T-cell (primary cell): ENCODE measurements around the gene AP1S3. TPM values are rescaled to one million over a fixed set of nuclear protein-coding genes. Genes with fewer than 3 reads are reported as not detected.

Experiments
- ATAC-seq, 4 experiments: fragments of 200-7000 bp in 3 of 4; fragments of 150-1000 bp in 1 of 4; cut with Tn5 transposase; replicated peaks in 1 of 4; 1 replicate in 3 of 4; 2 replicates in 1 of 4; pipeline ENCODE4 v1.10.0; 2021; ENCODE audit warnings: moderate library complexity in 3 of 4, mild to moderate bottlenecking in 2 of 4, moderate number of reproducible peaks in 1 of 4
- CTCF ChIA-PET, 2 donors: fragments of 300-600 bp; sonication (Branson Sonifier 250); formaldehyde crosslinking; loops; one replicate each; lab custom pipeline; 2022; ENCODE audit warnings: antibody characterized with exemption in 2 of 2; lab: Charles Lee
- POLR2A ChIA-PET, 2 donors: fragments of 300-600 bp; sonication (Branson Sonifier 250); formaldehyde crosslinking; loops; one replicate each; lab custom pipeline; 2022; ENCODE audit warnings: antibody characterized with exemption in 2 of 2; lab: Charles Lee
- DNase-seq, 35 experiments: peaks; one replicate each; pipeline versions ENCODE4 v3.0.0 to v3.0.0-alpha.2; 2013 to 2023
- H3K27ac ChIP-seq: one replicate; pipeline ENCODE4 v1.5.1; 2013; ENCODE audit warnings: low read length
- H3K27me3 ChIP-seq, 2 experiments: replicated peaks in 1 of 2; 1 replicate in 1 of 2; 2 replicates in 1 of 2; pipeline versions ENCODE4 v1.6.1 to v1.7.0; 2013; ENCODE audit warnings: low read length in 1 of 2, mixed read lengths in 1 of 2; ENCODE audit not compliant: control insufficient read depth in 2 of 2, insufficient read depth in 2 of 2; ENCODE audit errors: extremely low read depth in 1 of 2
- H3K36me3 ChIP-seq, 2 donors: 1 replicate in 1 of 2; 2 replicates in 1 of 2; pipeline versions ENCODE4 v1.6.1 to v1.7.0; 2013; ENCODE audit warnings: low read length in 1 of 2; ENCODE audit not compliant: control insufficient read depth in 2 of 2, insufficient read depth in 1 of 2; ENCODE audit errors: extremely low read depth in 1 of 2
- H3K4me1 ChIP-seq, 2 experiments: 1 replicate in 1 of 2; 2 replicates in 1 of 2; pipeline versions ENCODE4 v1.6.1 to v1.7.0; 2013; ENCODE audit warnings: low read length in 2 of 2, mixed read lengths in 1 of 2; ENCODE audit not compliant: insufficient read depth in 2 of 2, control insufficient read depth in 1 of 2; ENCODE audit errors: extremely low read depth in 1 of 2
- H3K4me3 ChIP-seq, 2 donors: 1 replicate in 1 of 2; 2 replicates in 1 of 2; pipeline versions ENCODE4 v1.5.1 to v1.7.0; 2013; ENCODE audit warnings: mild to moderate bottlenecking in 2 of 2, low read length in 1 of 2, moderate library complexity in 1 of 2; ENCODE audit not compliant: control insufficient read depth in 1 of 2; ENCODE audit errors: extremely low read depth in 1 of 2
- H3K9me3 ChIP-seq: 2 replicates; pipeline ENCODE4 v1.7.0; 2013
- H3K27ac Mint-ChIP-seq, 2 donors: one replicate each; pipeline ENCODE4 v1.8.0; 2020 to 2021; ENCODE audit warnings: mild to moderate bottlenecking in 2 of 2, mixed read lengths in 2 of 2
- H3K27me3 Mint-ChIP-seq, 2 donors: one replicate each; pipeline ENCODE4 v1.8.0; 2021 to 2022; ENCODE audit warnings: mixed read lengths in 2 of 2
- H3K36me3 Mint-ChIP-seq: one replicate; pipeline ENCODE4 v1.8.0; 2021; ENCODE audit warnings: mixed read lengths
- H3K4me1 Mint-ChIP-seq, 3 donors: one replicate each; pipeline ENCODE4 v1.8.0; 2020 to 2022; ENCODE audit warnings: mixed read lengths in 3 of 3, mild to moderate bottlenecking in 1 of 3
- H3K4me3 Mint-ChIP-seq, 3 donors: one replicate each; pipeline ENCODE4 v1.8.0; 2020 to 2022; ENCODE audit warnings: mild to moderate bottlenecking in 3 of 3, mixed read lengths in 3 of 3, moderate library complexity in 3 of 3
- H3K9me3 Mint-ChIP-seq, 3 donors: one replicate each; pipeline ENCODE4 v1.8.0; 2020 to 2022; ENCODE audit warnings: mixed read lengths in 3 of 3
- WGBS: methylation state at CpG from one replicate; pipeline ENCODE4 v1.1.5; 2013; ENCODE audit warnings: missing lambda C conversion rate; ENCODE audit not compliant: insufficient coverage; 5-methylcytosine and 5-hydroxymethylcytosine counted together
- total RNA-seq, 35 experiments: library from RNA in 6 of 35; stranded (reverse) in 6 of 35; fragments of 120-200 nt in 1 of 35; gene quantifications; one replicate each; pipeline versions ENCODE4 v1.2.1 to v1.2.4 and lab custom pipeline; 2013 to 2026

Gene AP1S3
- total RNA-seq, 5 donors from 2014 or later (not counting 1 experiment from before 2014, with no cell fraction given) = 1.4 to 2.9 (median 1.8) TPM

DNA sequence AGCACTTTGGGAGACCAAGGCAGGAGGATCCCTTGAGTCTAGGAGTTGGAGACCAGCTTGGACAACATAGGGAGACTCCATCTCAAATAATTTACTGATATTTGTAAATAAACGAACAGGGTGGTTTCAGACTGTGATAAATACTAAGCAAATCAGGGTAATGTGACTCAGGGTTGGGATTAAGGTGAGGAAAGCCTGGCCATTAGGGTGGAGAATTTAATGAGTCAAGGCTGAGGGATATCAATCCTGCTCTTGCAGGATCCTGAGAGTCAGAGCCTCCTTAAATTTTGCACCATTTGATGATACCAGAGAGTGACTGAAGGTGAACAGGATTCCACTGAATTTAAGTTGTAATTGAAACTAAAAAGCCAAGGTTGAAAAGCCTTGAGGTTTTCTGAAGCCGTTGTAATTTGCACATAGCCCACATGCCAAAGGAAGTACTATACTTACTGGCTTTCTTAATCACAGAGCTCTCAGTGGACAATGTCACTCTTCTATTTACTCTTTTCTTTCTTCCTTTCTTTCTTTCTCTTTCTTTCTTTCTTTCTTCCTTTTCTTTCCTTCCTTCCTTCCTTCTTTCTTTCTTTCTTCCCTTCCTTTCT lies 28.6 kb upstream of the AP1S3 start:
- ChIA-PET CTCF (no interaction called here), POLR2A (no interaction called here)
- peak overlapping the region; percentile 28 for H3K27ac ChIP-seq
- peaks cover 7% of the 10 kb centered on the region for H3K36me3 Mint-ChIP-seq
- DNase-seq (peak in 1 of 35 experiments; percentile 30), ATAC-seq (peak in 1 of 4 experiments; percentile 42)
- 20% methylated on average over 2 of the region's 2 CpGs for WGBS
- H3K27me3 ChIP-seq = peaks cover 0 to 2% of the 10 kb centered on the region in 2 experiments
- no peaks in the 10 kb centered on the region for H3K9me3 ChIP-seq
- H3K36me3 ChIP-seq = peaks cover 0 to 6% of the 10 kb centered on the region in 2 donors
- H3K27me3 Mint-ChIP-seq = no peaks in the 10 kb centered on the region
- H3K4me3 ChIP-seq = no peak overlapping the region
- peaks cover 21 to 23% of the 10 kb centered on the region in 2 experiments for H3K4me1 ChIP-seq
- H3K4me1 Mint-ChIP-seq = peaks cover 22 to 23% (median 23%) of the 10 kb centered on the region in 3 donors
- H3K27ac Mint-ChIP-seq = peak overlapping the region in 1 of 2 donors; percentile 33
- H3K4me3 Mint-ChIP-seq = peak overlapping the region in 1 of 3 donors; percentile 43
- H3K9me3 Mint-ChIP-seq = no peaks in the 10 kb centered on the region

- Mint-ChIP-seq H3K4me1 (peaks cover 22 to 23% (median 23%) of the 10 kb centered on the region in 3 donors), H3K27me3 (no peaks in the 10 kb centered on the region), H3K36me3 (peaks cover 2% of the 10 kb centered on the region), H3K4me3 (peak overlapping the region in 1 of 3 donors; percentile 43), H3K27ac (peak overlapping the region; percentile 17 to 19), H3K9me3 (no peaks in the 10 kb centered on the region)
- Histone ChIP-seq H3K4me3 (no peak overlapping the region), H3K36me3 (peaks cover 0 to 3% of the 10 kb centered on the region in 2 donors), H3K27ac (peak overlapping the region; percentile 28), H3K27me3 (peaks cover 0 to 2% of the 10 kb centered on the region in 2 experiments), H3K4me1 (peaks cover 21 to 23% of the 10 kb centered on the region in 2 experiments), H3K9me3 (no peaks in the 10 kb centered on the region)
- ChIA-PET CTCF (interaction anchor here (0.6 to 1.0 kb wide), 3 partner anchors 17 to 128 kb away, joined by 3 to 4 read pairs (median 4); no protein-coding TSS in a partner anchor), POLR2A (interaction anchor here in 1 of 2 donors (0.6 kb wide), 1 partner anchor 85 kb away, joined by 5 read pairs; no protein-coding TSS in a partner anchor)
- no CpG with 5 or more reads among the region's 4 CpGs for WGBS
- ATAC-seq (peak; percentile 80 to 97 (median 92)), DNase-seq (peak in 29 of 35 experiments; percentile 4 to 68 (median 17))
Measured at GRCh38 chr2:223865124-223865523, 27.7 kb upstream of the AP1S3 start.

DNA sequence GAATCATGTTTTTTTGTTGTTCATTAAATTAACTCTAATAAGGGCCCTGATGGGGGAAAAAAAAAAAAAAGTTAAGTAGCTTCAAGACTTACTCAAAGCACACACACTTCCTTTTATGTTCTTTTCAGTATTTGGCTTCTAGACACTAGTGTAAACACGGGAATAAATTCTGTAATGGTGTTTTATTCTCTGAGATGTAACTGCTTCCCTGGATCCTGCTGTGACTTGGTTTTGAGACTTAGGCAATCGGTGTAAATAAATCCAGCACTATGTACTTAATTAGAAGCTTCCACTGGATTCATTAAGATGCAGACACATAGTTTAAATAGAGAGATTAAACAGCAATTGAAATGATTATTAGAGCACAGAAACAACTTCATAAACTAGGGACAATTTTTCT lies 26.1 kb upstream of the AP1S3 start:
- CTCF ChIA-PET = no interaction called here
- Histone ChIP-seq H3K9me3 (no peaks in the 10 kb centered on the region), H3K4me3 (no peak overlapping the region), H3K4me1 (peaks cover 21 to 32% of the 10 kb centered on the region in 2 experiments), H3K27ac (no peak overlapping the region), H3K36me3 (no peaks in the 10 kb centered on the region), H3K27me3 (peaks cover 0 to 2% of the 10 kb centered on the region in 2 experiments)
- WGBS = no CpG with 5 or more reads among the region's 2 CpGs
- Mint-ChIP-seq H3K27ac (no peak overlapping the region), H3K27me3 (no peaks in the 10 kb centered on the region), H3K4me1 (peaks cover 22 to 23% (median 23%) of the 10 kb centered on the region in 3 donors), H3K9me3 (no peaks in the 10 kb centered on the region), H3K4me3 (no peak overlapping the region), H3K36me3 (no peaks in the 10 kb centered on the region)
- no peak for DNase-seq
- ATAC-seq = no peak
- POLR2A ChIA-PET = no interaction called here

DNA sequence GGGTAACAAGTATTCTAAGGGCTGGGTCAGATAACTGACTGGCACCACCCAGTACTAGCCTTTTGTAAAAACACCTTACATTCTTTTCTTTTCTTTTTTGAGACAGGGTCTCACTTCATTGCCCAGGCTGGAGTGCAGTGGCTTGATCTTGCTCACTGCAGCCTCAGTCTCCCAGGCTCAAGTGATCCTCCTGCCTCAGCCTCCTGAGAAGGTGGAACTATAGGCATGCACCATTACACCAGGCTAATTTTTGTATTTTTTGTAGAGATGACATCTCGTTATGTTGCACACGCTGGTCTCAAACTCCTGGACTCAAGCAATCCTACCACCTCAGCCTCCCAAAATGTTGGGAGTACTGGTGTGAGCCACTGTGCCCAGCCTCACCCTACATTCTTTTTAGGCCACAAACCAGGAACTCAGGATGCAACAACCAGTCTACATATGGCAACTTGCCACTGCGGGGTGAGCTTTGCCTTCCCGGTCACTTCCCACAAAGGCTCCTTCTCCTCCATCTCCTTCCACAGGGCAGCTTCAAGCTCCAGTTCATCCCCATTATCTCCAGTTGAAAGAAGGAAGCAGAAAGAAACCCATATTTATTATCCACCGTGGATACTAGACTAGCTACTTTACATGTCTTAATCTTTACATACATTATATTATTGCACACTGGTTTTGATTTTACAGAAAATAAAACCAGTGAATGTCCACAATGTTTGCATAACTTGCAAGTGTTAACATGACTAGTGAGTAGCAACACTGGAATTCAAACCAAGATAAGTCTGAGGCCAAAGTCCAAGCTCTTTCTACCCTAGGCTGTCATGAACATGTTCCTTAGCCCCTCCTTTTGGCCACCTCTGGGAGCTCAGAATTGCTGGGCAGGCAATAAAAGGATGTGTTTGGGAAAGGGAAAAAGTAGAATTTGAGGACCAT lies 23.7 kb upstream of the AP1S3 start:
- Mint-ChIP-seq H3K27me3 (no peaks in the 10 kb centered on the region), H3K4me3 (no peak overlapping the region), H3K4me1 (peaks cover 16 to 17% (median 16%) of the 10 kb centered on the region in 3 donors), H3K27ac (no peak overlapping the region), H3K9me3 (no peaks in the 10 kb centered on the region), H3K36me3 (no peaks in the 10 kb centered on the region)
- Histone ChIP-seq H3K27ac (no peak overlapping the region), H3K4me1 (peaks cover 14 to 26% of the 10 kb centered on the region in 2 experiments), H3K36me3 (no peaks in the 10 kb centered on the region), H3K27me3 (no peaks in the 10 kb centered on the region), H3K4me3 (no peak overlapping the region), H3K9me3 (no peaks in the 10 kb centered on the region)
- CTCF ChIA-PET = no interaction called here
- ATAC-seq = no peak
- DNase-seq = no peak
- whole genome bisulfite sequencing = 93% methylated on average over 2 of the region's 5 CpGs
- POLR2A ChIA-PET = interaction anchor here in 1 of 2 donors (0.6 kb wide), 1 partner anchor 21 kb away, joined by 6 read pairs; no protein-coding TSS in a partner anchor

- POLR2A ChIA-PET = no interaction called here
- Mint-ChIP-seq H3K4me1 (peaks cover 0 to 2% (median 0%) of the 10 kb centered on the region in 3 donors), H3K9me3 (no peaks in the 10 kb centered on the region), H3K27ac (no peak overlapping the region), H3K36me3 (no peaks in the 10 kb centered on the region), H3K4me3 (no peak overlapping the region), H3K27me3 (no peaks in the 10 kb centered on the region)
- no peaks in the 10 kb centered on the region for H3K36me3 ChIP-seq
- ATAC-seq (no peak), DNase-seq (no peak)
- no peak overlapping the region for H3K4me3 ChIP-seq
- peaks cover 0 to 8% of the 10 kb centered on the region in 2 experiments for H3K4me1 ChIP-seq
- WGBS = 57% methylated on average over 3 of the region's 3 CpGs
- CTCF ChIA-PET = interaction anchor here in 1 of 2 donors (0.5 kb wide), 1 partner anchor 32 kb away, joined by 3 read pairs; no protein-coding TSS in a partner anchor
- H3K27ac ChIP-seq = no peak overlapping the region
- H3K9me3 ChIP-seq = no peaks in the 10 kb centered on the region
- no peaks in the 10 kb centered on the region for H3K27me3 ChIP-seq
Measured at GRCh38 chr2:223859070-223859469, 21.7 kb upstream of the AP1S3 start.

GRCh38 chr2:223856584-223856983 lies 19.2 kb upstream of the AP1S3 start:
- ATAC-seq (no peak), DNase-seq (no peak)
- Histone ChIP-seq H3K4me3 (no peak overlapping the region), H3K4me1 (peaks cover 0 to 12% of the 10 kb centered on the region in 2 experiments), H3K27ac (no peak overlapping the region), H3K9me3 (no peaks in the 10 kb centered on the region), H3K27me3 (no peaks in the 10 kb centered on the region), H3K36me3 (no peaks in the 10 kb centered on the region)
- no peaks in the 10 kb centered on the region for H3K36me3 Mint-ChIP-seq
- ChIA-PET CTCF (no interaction called here), POLR2A (no interaction called here)
- WGBS = 100% methylated on average over 1 of the region's 5 CpGs
- H3K4me1 Mint-ChIP-seq = peaks cover 0 to 2% (median 2%) of the 10 kb centered on the region in 3 donors
- H3K4me3 Mint-ChIP-seq = no peak overlapping the region
- no peak overlapping the region for H3K27ac Mint-ChIP-seq
- no peaks in the 10 kb centered on the region for H3K9me3 Mint-ChIP-seq
- H3K27me3 Mint-ChIP-seq = no peaks in the 10 kb centered on the region
